ENCODE measurements around the gene ZMYND8.
A peak's percentile ranks its signal among the peaks of the same experiment; 100 is the strongest.

The ZMYND8 gene

GRCh38 chr20:47346172-47346571 is 10.3 kb downstream of the ZMYND8 start:
- Histone ChIP-seq H3K4me2 (ENCODE audit: insufficient read depth, low read length) (no peak overlapping the region), H3K27me3 (ENCODE audit: insufficient read depth, low read length, poor library complexity) (no peaks in the 10 kb centered on the region), H4K20me1 (ENCODE audit: insufficient read depth, low read length) (peaks cover 59% of the 10 kb centered on the region), H3K9me3 (ENCODE audit: insufficient read depth, low read length, severe bottlenecking) (no peaks in the 10 kb centered on the region), H3K4me3 (ENCODE audit: low read depth in 1 of 2, low read length in 2 of 2) (no peak overlapping the region), H3K27ac (ENCODE audit: low read length) (no peak overlapping the region), H3K36me3 (ENCODE audit: insufficient read depth, low read length) (peaks cover 58% of the 10 kb centered on the region), H3K4me1 (ENCODE audit: insufficient read depth, low read length) (peaks cover 23% of the 10 kb centered on the region), H3K79me2 (ENCODE audit: insufficient read depth, low read length) (peaks cover 97% of the 10 kb centered on the region), H2AFZ (ENCODE audit: low read depth, low read length) (no peak overlapping the region), H3K9ac (ENCODE audit: low read depth, low read length) (no peak overlapping the region)
- DNase-seq (peak; percentile 24), ATAC-seq (ENCODE audit: insufficient read depth, low read depth) (peak; percentile 64)
- TF ChIP-seq CTCF (IDR thresholded peaks at IDR 0.05; ENCODE audit: borderline replicate concordance, extremely low read depth, low read length, poor library complexity, severe bottlenecking) = no peak
- TF ChIP-seq EZH2 (IDR thresholded peaks at IDR 0.05; ENCODE audit: borderline replicate concordance, low read depth, low read length, severe bottlenecking) = no peak

DNA sequence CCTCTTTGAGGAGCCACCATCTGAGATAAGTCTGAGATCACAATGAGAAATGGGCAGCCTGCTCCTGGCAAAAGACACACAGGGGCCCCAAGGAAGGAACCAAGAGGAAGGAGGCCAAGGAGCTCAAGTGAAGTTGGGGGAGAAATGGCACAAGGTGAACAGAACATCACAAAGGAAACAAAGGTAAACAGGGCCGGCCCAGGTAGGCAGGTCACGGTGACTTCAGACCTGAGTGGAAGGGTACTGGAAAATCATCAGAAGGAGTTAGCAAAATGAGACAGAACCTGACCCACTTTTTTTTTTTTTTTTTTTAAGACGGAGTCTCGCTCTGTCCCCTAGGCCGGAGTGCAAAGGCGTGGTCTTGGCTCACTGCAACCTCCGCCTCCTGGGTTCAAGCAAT is 11.3 kb downstream of the ZMYND8 start:
- no peak for DNase-seq
- no peak for ATAC-seq (ENCODE audit: insufficient read depth, low read depth)
- Histone ChIP-seq H3K4me1 (ENCODE audit: insufficient read depth, low read length) (peaks cover 13% of the 10 kb centered on the region), H3K4me2 (ENCODE audit: insufficient read depth, low read length) (no peak overlapping the region), H3K9ac (ENCODE audit: low read depth, low read length) (no peak overlapping the region), H2AFZ (ENCODE audit: low read depth, low read length) (no peak overlapping the region), H3K36me3 (ENCODE audit: insufficient read depth, low read length) (peaks cover 63% of the 10 kb centered on the region), H3K27ac (ENCODE audit: low read length) (no peak overlapping the region), H3K4me3 (ENCODE audit: low read depth in 1 of 2, low read length in 2 of 2) (no peak overlapping the region), H3K79me2 (ENCODE audit: insufficient read depth, low read length) (peaks cover 97% of the 10 kb centered on the region), H4K20me1 (ENCODE audit: insufficient read depth, low read length) (peaks cover 62% of the 10 kb centered on the region), H3K9me3 (ENCODE audit: insufficient read depth, low read length, severe bottlenecking) (no peaks in the 10 kb centered on the region), H3K27me3 (ENCODE audit: insufficient read depth, low read length, poor library complexity) (no peaks in the 10 kb centered on the region)
- TF ChIP-seq EZH2 (IDR thresholded peaks at IDR 0.05; ENCODE audit: borderline replicate concordance, low read depth, low read length, severe bottlenecking) (no peak), CTCF (IDR thresholded peaks at IDR 0.05; ENCODE audit: borderline replicate concordance, extremely low read depth, low read length, poor library complexity, severe bottlenecking) (no peak)

DNA sequence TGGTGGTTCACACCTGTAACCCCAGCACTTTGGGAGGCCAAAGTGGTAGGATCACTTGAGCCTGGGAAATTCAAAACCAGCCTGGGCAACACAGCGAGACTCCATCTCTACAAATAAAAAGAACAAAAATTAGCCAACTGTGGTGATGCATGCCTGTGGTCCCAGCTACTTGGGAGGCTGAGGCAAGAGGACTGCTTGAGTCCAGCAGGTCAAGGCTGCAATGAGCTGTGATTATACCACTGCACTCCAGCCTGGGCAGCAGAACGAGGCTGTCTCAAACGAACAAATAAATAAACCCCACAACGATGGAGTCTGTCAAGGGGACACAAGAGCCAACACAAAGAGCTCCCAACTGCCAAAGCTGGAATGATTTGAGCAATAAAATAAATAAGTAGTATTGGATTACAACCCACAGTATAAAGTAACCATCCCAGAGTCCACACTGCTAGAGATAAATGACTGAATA is 13.5 kb downstream of the ZMYND8 start:
- Histone ChIP-seq H4K20me1 (ENCODE audit: insufficient read depth, low read length) (peaks cover 63% of the 10 kb centered on the region), H3K36me3 (ENCODE audit: insufficient read depth, low read length) (peaks cover 63% of the 10 kb centered on the region), H3K9ac (ENCODE audit: low read depth, low read length) (no peak overlapping the region), H3K4me3 (ENCODE audit: low read depth in 1 of 2, low read length in 2 of 2) (no peak overlapping the region), H3K27ac (ENCODE audit: low read length) (no peak overlapping the region), H3K9me3 (ENCODE audit: insufficient read depth, low read length, severe bottlenecking) (no peaks in the 10 kb centered on the region), H3K4me1 (ENCODE audit: insufficient read depth, low read length) (no peaks in the 10 kb centered on the region), H2AFZ (ENCODE audit: low read depth, low read length) (no peak overlapping the region), H3K79me2 (ENCODE audit: insufficient read depth, low read length) (peaks cover 96% of the 10 kb centered on the region), H3K4me2 (ENCODE audit: insufficient read depth, low read length) (no peak overlapping the region), H3K27me3 (ENCODE audit: insufficient read depth, low read length, poor library complexity) (no peaks in the 10 kb centered on the region)
- ATAC-seq (ENCODE audit: insufficient read depth, low read depth) = no peak
- TF ChIP-seq CTCF (IDR thresholded peaks at IDR 0.05; ENCODE audit: borderline replicate concordance, extremely low read depth, low read length, poor library complexity, severe bottlenecking) = no peak
- TF ChIP-seq EZH2 (IDR thresholded peaks at IDR 0.05; ENCODE audit: borderline replicate concordance, low read depth, low read length, severe bottlenecking) = no peak
- DNase-seq = no peak

All from DND-41 (cell line).